Measurements from ENCODE around the gene ETV5. TPM values are rescaled to one million over a fixed set of nuclear protein-coding genes. Genes with fewer than 3 reads are reported as not detected.

Gene ETV5
- total RNA-seq, result 27.1 to 29.7 TPM (median 27.3 TPM) in 3 replicates

DNA sequence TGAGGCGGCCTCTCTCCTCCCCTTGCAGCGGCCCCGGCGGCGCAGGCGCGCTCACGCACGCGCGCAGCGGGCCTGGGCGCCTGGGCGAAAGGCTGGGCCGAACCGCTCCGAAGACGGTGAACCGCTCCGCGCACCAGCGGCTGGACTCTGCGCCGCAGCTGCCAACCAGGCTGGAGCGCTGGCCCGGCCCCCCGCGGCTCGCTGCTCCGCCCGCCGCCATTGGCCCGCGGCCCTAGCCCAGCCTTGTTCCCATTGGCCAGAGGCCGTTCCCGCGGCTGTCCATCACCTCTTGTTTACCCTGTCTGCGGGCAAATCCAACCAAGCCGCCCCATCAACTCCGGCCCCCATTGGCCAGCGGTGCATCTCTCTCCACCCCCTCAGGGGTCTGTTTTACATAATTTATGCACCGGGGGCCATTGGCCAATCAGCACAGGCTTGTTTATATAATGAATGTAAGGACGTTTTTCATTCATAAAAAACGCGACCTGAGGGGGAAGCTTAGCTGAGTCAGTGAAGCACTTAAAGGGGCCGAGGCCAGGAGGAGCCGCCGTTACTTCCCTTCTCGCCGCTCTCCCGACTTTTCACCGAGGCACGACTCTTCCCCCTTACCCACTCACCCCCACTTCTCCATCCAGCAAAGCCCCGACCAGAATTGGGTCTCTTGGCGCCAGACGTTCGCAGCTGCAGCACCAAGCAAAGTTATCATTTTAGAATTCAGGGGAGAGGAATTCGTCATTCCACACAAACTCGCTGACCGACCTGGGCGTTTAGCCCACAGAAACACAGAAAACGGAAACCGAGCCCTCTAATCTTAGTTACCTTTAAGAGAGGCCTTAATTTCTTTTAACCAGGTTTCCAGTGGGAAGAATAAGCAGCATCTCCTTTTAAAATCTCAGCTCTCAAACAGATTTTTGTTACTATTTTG, at the start of gene ETV5:
TSS of gene ETV5 (minus strand) at position 149 of the 925 bp plus-strand sequence. CDS start 3,221 bp downstream, outside the sequence.
- H3K4me3 Mint-ChIP-seq, result peak within 1 kb of the TSS; percentile 85
- H3K27ac Mint-ChIP-seq, result peak within 1 kb of the TSS; percentile 97
- no peaks in the 10 kb centered on the region for H3K36me3 Mint-ChIP-seq
- DNase-seq (ENCODE audit: low spot score in 2 of 2, unreplicated experiment in 2 of 2), result peak; percentile 96 to 98
- peaks cover 63% of the 10 kb centered on the region for H3K27me3 Mint-ChIP-seq (ENCODE audit: low read depth)
- TF ChIP-seq, protein P1, sequence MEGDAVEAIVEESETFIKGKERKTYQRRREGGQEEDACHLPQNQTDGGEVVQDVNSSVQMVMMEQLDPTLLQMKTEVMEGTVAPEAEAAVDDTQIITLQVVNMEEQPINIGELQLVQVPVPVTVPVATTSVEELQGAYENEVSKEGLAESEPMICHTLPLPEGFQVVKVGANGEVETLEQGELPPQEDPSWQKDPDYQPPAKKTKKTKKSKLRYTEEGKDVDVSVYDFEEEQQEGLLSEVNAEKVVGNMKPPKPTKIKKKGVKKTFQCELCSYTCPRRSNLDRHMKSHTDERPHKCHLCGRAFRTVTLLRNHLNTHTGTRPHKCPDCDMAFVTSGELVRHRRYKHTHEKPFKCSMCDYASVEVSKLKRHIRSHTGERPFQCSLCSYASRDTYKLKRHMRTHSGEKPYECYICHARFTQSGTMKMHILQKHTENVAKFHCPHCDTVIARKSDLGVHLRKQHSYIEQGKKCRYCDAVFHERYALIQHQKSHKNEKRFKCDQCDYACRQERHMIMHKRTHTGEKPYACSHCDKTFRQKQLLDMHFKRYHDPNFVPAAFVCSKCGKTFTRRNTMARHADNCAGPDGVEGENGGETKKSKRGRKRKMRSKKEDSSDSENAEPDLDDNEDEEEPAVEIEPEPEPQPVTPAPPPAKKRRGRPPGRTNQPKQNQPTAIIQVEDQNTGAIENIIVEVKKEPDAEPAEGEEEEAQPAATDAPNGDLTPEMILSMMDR (IDR thresholded peaks at IDR 0.05; ENCODE audit: unreplicated experiment), result no peak
- H3K9me3 Mint-ChIP-seq, result no peaks in the 10 kb centered on the region
- H3K4me1 Mint-ChIP-seq, result peaks cover 32% of the 10 kb centered on the region

DNA sequence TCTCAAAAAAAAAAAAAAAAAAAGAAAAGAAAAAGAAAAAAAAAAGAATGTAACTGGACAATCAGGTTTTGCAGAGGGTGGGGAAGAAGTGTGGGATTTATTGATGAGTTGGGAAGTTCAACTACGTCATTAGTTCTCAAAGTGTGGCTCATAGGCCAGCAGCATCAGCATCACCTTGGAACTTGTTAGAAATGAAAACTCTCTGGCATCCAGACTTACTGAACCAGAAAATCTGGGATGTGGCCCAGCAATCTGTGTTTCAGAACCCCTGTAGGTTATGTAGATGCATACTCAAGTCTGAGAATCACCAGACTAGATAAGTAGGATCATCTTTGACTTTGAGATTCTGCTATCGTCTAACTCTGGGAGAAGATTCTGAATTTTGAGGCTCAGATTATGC, 45.8 kb upstream of the ETV5 start:
- Mint-ChIP-seq H3K27ac (no peak overlapping the region), H3K9me3 (no peaks in the 10 kb centered on the region), H3K4me3 (no peak overlapping the region), H3K4me1 (peaks cover 3% of the 10 kb centered on the region), H3K27me3 (ENCODE audit: low read depth) (no peaks in the 10 kb centered on the region), H3K36me3 (no peaks in the 10 kb centered on the region)
- TF ChIP-seq, protein P1 (IDR thresholded peaks at IDR 0.05; ENCODE audit: unreplicated experiment), result no peak
- DNase-seq (ENCODE audit: low spot score in 2 of 2, unreplicated experiment in 2 of 2), result no peak

DNA sequence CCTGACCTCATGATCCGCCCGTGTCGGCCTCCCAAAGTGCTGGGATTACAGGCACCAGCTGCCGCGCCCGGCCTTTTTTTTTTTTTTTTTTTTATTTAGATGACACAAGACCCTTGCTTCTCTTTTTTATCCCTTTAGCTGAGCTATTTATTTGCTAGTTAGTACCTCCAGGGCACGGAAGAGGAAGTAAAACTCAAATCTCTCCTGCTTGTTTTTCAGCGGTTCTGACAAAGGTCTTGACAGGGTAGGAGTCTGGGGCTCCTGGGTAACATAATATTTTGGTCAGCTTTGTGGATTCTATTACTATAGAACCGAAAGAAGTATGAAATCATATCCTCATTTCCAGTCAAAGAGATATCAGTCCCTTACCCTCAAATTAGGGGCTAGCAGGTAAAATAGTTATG, 44.0 kb upstream of the ETV5 start:
- H3K9me3 Mint-ChIP-seq, result no peaks in the 10 kb centered on the region
- no peaks in the 10 kb centered on the region for H3K36me3 Mint-ChIP-seq
- DNase-seq (ENCODE audit: low spot score in 2 of 2, unreplicated experiment in 2 of 2), result no peak
- H3K27ac Mint-ChIP-seq, result no peak overlapping the region
- H3K27me3 Mint-ChIP-seq (ENCODE audit: low read depth), result no peaks in the 10 kb centered on the region
- H3K4me3 Mint-ChIP-seq, result no peak overlapping the region
- peaks cover 3% of the 10 kb centered on the region for H3K4me1 Mint-ChIP-seq
- TF ChIP-seq, protein P1 (IDR thresholded peaks at IDR 0.05; ENCODE audit: unreplicated experiment), result no peak

DNA sequence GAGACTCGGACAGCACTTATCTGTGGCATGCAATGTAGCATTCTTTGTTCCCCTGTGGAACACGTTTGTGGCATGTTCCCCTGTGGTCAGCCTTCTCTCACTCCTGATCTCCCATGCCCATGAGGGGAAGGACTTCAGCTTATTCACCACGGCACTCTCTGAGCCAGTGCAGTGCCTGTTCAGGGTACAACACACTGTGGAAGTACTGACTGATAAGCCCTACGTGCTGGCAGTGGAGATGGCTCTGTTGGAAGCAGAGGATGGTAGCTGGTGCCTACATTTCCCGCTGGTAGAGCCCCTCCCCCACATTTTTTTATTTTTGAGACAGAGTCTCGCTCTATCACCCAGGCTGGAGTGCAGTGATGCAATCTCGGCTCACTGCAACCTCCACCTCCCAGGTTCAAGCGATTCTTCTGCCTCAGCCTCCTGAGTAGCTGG, 43.5 kb upstream of the ETV5 start:
- no peaks in the 10 kb centered on the region for H3K36me3 Mint-ChIP-seq
- no peaks in the 10 kb centered on the region for H3K9me3 Mint-ChIP-seq

DNA sequence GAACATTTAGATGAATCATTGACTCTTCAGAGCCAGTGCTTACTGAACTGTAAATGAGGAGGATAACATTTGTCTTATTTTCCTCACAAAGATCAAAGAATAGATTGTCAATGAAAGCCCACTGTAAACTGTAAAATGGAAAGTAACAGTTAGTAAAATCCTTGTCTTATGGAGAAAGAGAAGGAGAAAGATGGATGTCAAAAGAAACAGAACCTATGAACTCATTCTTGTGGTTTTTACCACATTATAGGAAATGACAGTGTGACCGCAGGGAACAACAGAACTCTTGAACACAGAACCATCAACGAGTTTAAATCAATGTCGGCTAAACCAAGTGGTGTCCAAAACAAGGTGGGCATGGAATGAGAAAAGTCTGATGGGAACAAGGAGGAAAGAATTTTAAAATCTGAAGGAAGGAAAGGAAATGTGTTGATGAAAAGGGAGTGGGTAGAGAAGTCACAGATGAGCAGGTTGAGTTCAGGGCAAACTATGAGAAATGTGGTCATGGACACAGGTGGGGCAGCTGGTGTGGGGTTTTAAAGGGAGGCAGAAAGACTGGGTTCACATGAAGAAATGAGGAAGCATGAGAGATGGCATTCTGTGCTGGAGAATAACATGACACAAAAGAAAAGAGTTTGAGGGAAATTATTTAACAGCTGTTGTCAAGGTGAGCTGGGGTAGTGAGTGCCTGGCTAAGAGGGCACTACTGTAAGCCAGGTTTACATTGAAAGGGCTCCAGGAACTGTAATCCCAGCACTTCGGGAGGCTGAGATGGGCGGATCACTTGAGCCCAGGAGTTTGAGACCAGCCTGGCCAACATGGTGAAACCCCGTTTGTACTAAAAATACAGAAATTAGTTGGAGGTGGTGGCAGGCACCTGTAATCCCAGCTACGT, 42.4 kb upstream of the ETV5 start:
- TF ChIP-seq, protein P1 (IDR thresholded peaks at IDR 0.05; ENCODE audit: unreplicated experiment), result no peak
- H3K4me1 Mint-ChIP-seq, result peaks cover 3% of the 10 kb centered on the region
- no peak overlapping the region for H3K4me3 Mint-ChIP-seq
- DNase-seq (ENCODE audit: low spot score in 2 of 2, unreplicated experiment in 2 of 2), result no peak
- no peaks in the 10 kb centered on the region for H3K27me3 Mint-ChIP-seq (ENCODE audit: low read depth)
- no peak overlapping the region for H3K27ac Mint-ChIP-seq
- H3K36me3 Mint-ChIP-seq, result no peaks in the 10 kb centered on the region
- no peaks in the 10 kb centered on the region for H3K9me3 Mint-ChIP-seq

More for the DNA sequence above, 43.5 kb upstream of the ETV5 start:
- Mint-ChIP-seq H3K4me3 (no peak overlapping the region), H3K4me1 (peaks cover 3% of the 10 kb centered on the region), H3K27me3 (ENCODE audit: low read depth) (no peaks in the 10 kb centered on the region), H3K27ac (no peak overlapping the region)
- TF ChIP-seq, protein P1 (IDR thresholded peaks at IDR 0.05; ENCODE audit: unreplicated experiment), result no peak
- no peak for DNase-seq (ENCODE audit: low spot score in 2 of 2, unreplicated experiment in 2 of 2)

Data from mesothelial cell of epicardium (in vitro differentiated cells).